H9 (cell line): Measurements from ENCODE around the gene ARHGAP24. TPM values are rescaled to one million over a fixed set of nuclear protein-coding genes. Genes with fewer than 3 reads are reported as not detected.

Experiments
- DNase-seq: peaks from one replicate; pipeline ENCODE4 v3.0.0-alpha.2; 2017
- H2AFZ ChIP-seq: one replicate; pipeline ENCODE4 v1.6.1; 2013; ENCODE audit warnings: mild to moderate bottlenecking, low read length, control low read depth, moderate library complexity
- H2AK5ac ChIP-seq: 2 replicates; pipeline ENCODE4 v1.6.1; 2013; ENCODE audit warnings: low read length, control low read depth, mixed read lengths; ENCODE audit not compliant: insufficient read length
- H2BK120ac ChIP-seq: one replicate; pipeline ENCODE4 v1.6.1; 2013; ENCODE audit warnings: low read depth, mild to moderate bottlenecking, low read length, control low read depth, inconsistent platforms; ENCODE audit not compliant: poor library complexity, severe bottlenecking
- H2BK12ac ChIP-seq: 2 replicates; pipeline ENCODE4 v1.6.1; 2013; ENCODE audit warnings: low read length, control low read depth, mixed read lengths, low read depth; ENCODE audit not compliant: insufficient read length
- H2BK15ac ChIP-seq: 2 replicates; pipeline ENCODE4 v1.6.1; 2013; ENCODE audit warnings: low read depth, low read length, control low read depth
- H2BK20ac ChIP-seq: one replicate; pipeline ENCODE4 v1.6.1; 2013; ENCODE audit warnings: low read depth, mild to moderate bottlenecking, low read length, control low read depth, inconsistent platforms; ENCODE audit not compliant: poor library complexity, severe bottlenecking
- H2BK5ac ChIP-seq: 2 replicates; pipeline ENCODE4 v1.6.1; 2013; ENCODE audit warnings: low read length, control low read depth, mixed read lengths; ENCODE audit not compliant: insufficient read length
- H3K14ac ChIP-seq: 2 replicates; pipeline ENCODE4 v1.6.1; 2013; ENCODE audit warnings: low read length, control low read depth; ENCODE audit not compliant: insufficient read depth
- H3K18ac ChIP-seq: 2 replicates; pipeline ENCODE4 v1.6.1; 2013; ENCODE audit warnings: low read depth, mild to moderate bottlenecking, mixed read lengths, low read length, control low read depth; ENCODE audit not compliant: insufficient read length
- H3K23ac ChIP-seq: 2 replicates; pipeline ENCODE4 v1.6.1; 2013; ENCODE audit warnings: low read length, control low read depth, mixed read lengths, low read depth; ENCODE audit not compliant: insufficient read length
- H3K23me2 ChIP-seq: 2 replicates; pipeline ENCODE4 v1.6.1; 2013; ENCODE audit warnings: low read depth, mild to moderate bottlenecking, mixed read lengths, low read length, control low read depth; ENCODE audit not compliant: insufficient read length, poor library complexity, severe bottlenecking
- H3K27ac ChIP-seq: 2 replicates; pipeline ENCODE4 v1.5.1; 2013; ENCODE audit warnings: low read length, control low read depth, mixed read lengths, low read depth; ENCODE audit not compliant: insufficient read length
- H3K27me3 ChIP-seq: 2 replicates; pipeline ENCODE4 v1.6.1; 2013; ENCODE audit warnings: low read length, control low read depth, inconsistent platforms; ENCODE audit not compliant: insufficient read depth
- H3K4ac ChIP-seq: 2 replicates; pipeline ENCODE4 v1.6.1; 2013; ENCODE audit warnings: low read depth, mild to moderate bottlenecking, control low read depth, inconsistent platforms, low read length, moderate library complexity
- H3K4me1 ChIP-seq: 2 replicates; pipeline ENCODE4 v1.6.1; 2013; ENCODE audit warnings: low read length, control low read depth, inconsistent platforms; ENCODE audit not compliant: insufficient read depth
- H3K4me2 ChIP-seq: 2 replicates; pipeline ENCODE4 v1.6.1; 2013; ENCODE audit warnings: low read length, control low read depth, mixed read lengths; ENCODE audit not compliant: insufficient read length, insufficient read depth
- H3K56ac ChIP-seq: 2 replicates; pipeline ENCODE4 v1.6.1; 2013; ENCODE audit warnings: low read depth, mild to moderate bottlenecking, mixed read lengths, low read length, control low read depth; ENCODE audit not compliant: insufficient read length
- H3K79me1 ChIP-seq: 2 replicates; pipeline ENCODE4 v1.6.1; 2013; ENCODE audit warnings: low read depth, mild to moderate bottlenecking, moderate library complexity, low read length, control low read depth, inconsistent platforms; ENCODE audit not compliant: insufficient read depth, poor library complexity, severe bottlenecking
- H3K79me2 ChIP-seq: 2 replicates; pipeline ENCODE4 v1.6.1; 2013; ENCODE audit warnings: low read length, control low read depth, inconsistent platforms; ENCODE audit not compliant: insufficient read depth
- H3K9ac ChIP-seq: 2 replicates; pipeline ENCODE4 v1.6.1; 2013; ENCODE audit warnings: low read length, control low read depth, mixed read lengths; ENCODE audit not compliant: insufficient read length; ENCODE audit errors: extremely low read depth
- H3K9me3 ChIP-seq: one replicate; pipeline ENCODE4 v1.6.1; 2013; ENCODE audit warnings: low read depth, low read length, inconsistent platforms; ENCODE audit not compliant: control insufficient read depth
- H3T11ph ChIP-seq: one replicate; pipeline ENCODE4 v1.6.1; 2013; ENCODE audit warnings: mild to moderate bottlenecking, low read length, control low read depth, inconsistent platforms
- H4K20me1 ChIP-seq: one replicate; pipeline ENCODE4 v1.6.1; 2013; ENCODE audit not compliant: control insufficient read depth, insufficient read length, insufficient read depth
- H4K5ac ChIP-seq: 2 replicates; pipeline ENCODE4 v1.6.1; 2013; ENCODE audit warnings: low read depth, mild to moderate bottlenecking, mixed read lengths, low read length, control low read depth; ENCODE audit not compliant: insufficient read length
- H4K8ac ChIP-seq: replicated peaks from 2 replicates; pipeline ENCODE4 v1.6.1; 2013; ENCODE audit warnings: low read length, control low read depth, mixed read lengths, low read depth; ENCODE audit not compliant: insufficient read length
- H4K91ac ChIP-seq: 2 replicates; pipeline ENCODE4 v1.6.1; 2013; ENCODE audit warnings: low read depth, mild to moderate bottlenecking, moderate library complexity, mixed read lengths, low read length, control low read depth; ENCODE audit not compliant: insufficient read length
- H3K27ac Mint-ChIP-seq, 3 experiments: 2 replicates in 2 of 3; 3 replicates in 1 of 3; pipeline ENCODE4 v1.8.0; 2020 to 2021; ENCODE audit warnings: mixed read lengths in 3 of 3, mild to moderate bottlenecking in 1 of 3, moderate library complexity in 1 of 3
- H3K27me3 Mint-ChIP-seq: 2 replicates; pipeline ENCODE4 v1.8.0; 2021; ENCODE audit warnings: low read depth, mild to moderate bottlenecking, moderate library complexity, mixed read lengths
- H3K36me3 Mint-ChIP-seq, 3 experiments: 2 replicates in 2 of 3; 3 replicates in 1 of 3; pipeline ENCODE4 v1.8.0; 2020 to 2021; ENCODE audit warnings: low read depth in 3 of 3, mixed read lengths in 3 of 3; ENCODE audit not compliant: insufficient read depth in 1 of 3
- H3K4me1 Mint-ChIP-seq, 2 experiments: 2 replicates each; pipeline ENCODE4 v1.8.0; 2020; ENCODE audit warnings: mixed read lengths in 2 of 2
- H3K4me3 Mint-ChIP-seq, 2 experiments: 2 replicates in 1 of 2; 3 replicates in 1 of 2; pipeline ENCODE4 v1.8.0; 2020 to 2021; ENCODE audit warnings: mild to moderate bottlenecking in 2 of 2, mixed read lengths in 2 of 2, moderate library complexity in 1 of 2
- H3K9me3 Mint-ChIP-seq, 2 experiments: 2 replicates in 1 of 2; 3 replicates in 1 of 2; pipeline ENCODE4 v1.8.0; 2020; ENCODE audit warnings: mild to moderate bottlenecking in 2 of 2, mixed read lengths in 2 of 2, moderate library complexity in 1 of 2
- CTCF ChIP-seq: fragments of 200-600 bp; sonication (generic); conservative IDR thresholded peaks from 3 replicates; pipeline ENCODE4 v1.8.0; 2021; ENCODE audit warnings: antibody characterized with exemption, mild to moderate bottlenecking
- WGBS: extraction: QIAGEN DNeasy Blood & Tissue Kit; methylation state at CpG from one replicate; pipeline ENCODE4 v1.1.7; 2013; ENCODE audit warnings: missing lambda C conversion rate, low lambda C conversion rate, mixed read lengths; ENCODE audit not compliant: insufficient read length; ENCODE audit errors: extremely low coverage; 5-methylcytosine and 5-hydroxymethylcytosine counted together
- total RNA-seq: library from RNA; stranded (reverse); gene quantifications from 2 replicates; pipeline ENCODE4 v1.2.1, GENCODE V29; 2021

The ARHGAP24 gene
- total RNA-seq, 1 experiment from 2014 or later: 0.37 TPM

- no peak overlapping the region for H3K56ac ChIP-seq
- Mint-ChIP-seq H3K27ac (no peak overlapping the region), H3K4me3 (no peak overlapping the region), H3K9me3 (peaks cover 0 to 2% of the 10 kb centered on the region in 2 experiments; a peak in 1 of 5 replicates), H3K27me3 (peaks cover 42% of the 10 kb centered on the region), H3K4me1 (peaks cover 10% of the 10 kb centered on the region in 2 experiments), H3K36me3 (no peaks in the 10 kb centered on the region)
- no peak overlapping the region for H4K5ac ChIP-seq
- H3T11ph ChIP-seq: no peak overlapping the region
- no peak overlapping the region for H2AK5ac ChIP-seq
- H3K4me2 ChIP-seq: no peak overlapping the region
- H3K18ac ChIP-seq: no peak overlapping the region
- no peaks in the 10 kb centered on the region for H3K79me2 ChIP-seq
- DNase-seq: no peak
- H3K23ac ChIP-seq: no peak overlapping the region
- H2BK15ac ChIP-seq: no peak overlapping the region
- H3K9me3 ChIP-seq: no peaks in the 10 kb centered on the region
- no peak for TF ChIP-seq CTCF
- H3K27ac ChIP-seq: no peak overlapping the region
- no peaks in the 10 kb centered on the region for H3K79me1 ChIP-seq
- no peaks in the 10 kb centered on the region for H3K27me3 ChIP-seq
- no peaks in the 10 kb centered on the region for H3K4me1 ChIP-seq
- H3K4ac ChIP-seq: no peak overlapping the region
- H4K91ac ChIP-seq: no peak overlapping the region
- H4K8ac ChIP-seq: no peak overlapping the region
- WGBS: no CpG with 5 or more reads among the region's 2 CpGs
- H2AFZ ChIP-seq: no peak overlapping the region
- H2BK5ac ChIP-seq: no peak overlapping the region
- H3K14ac ChIP-seq: no peak overlapping the region
- H3K9ac ChIP-seq: no peak overlapping the region
- H2BK20ac ChIP-seq: no peak overlapping the region
- no peaks in the 10 kb centered on the region for H4K20me1 ChIP-seq
- no peaks in the 10 kb centered on the region for H3K23me2 ChIP-seq
- no peak overlapping the region for H2BK120ac ChIP-seq
- H2BK12ac ChIP-seq: no peak overlapping the region
Observed at GRCh38 chr4:85478576-85478975, 3.6 kb downstream of the ARHGAP24 start.
